SK-N-MC (cell line): Measurements from ENCODE around the gene ANTXR2.

ENCODE experiments used
- DNase-seq: peaks from one replicate; pipeline ENCODE4 v3.0.0-alpha.2; 2011; ENCODE audit warnings: low read depth, low spot score
- H3K27ac ChIP-seq: fragments of 200-600 bp; sonication (generic); 2 replicates; pipeline ENCODE4 v1.5.1; 2016; ENCODE audit warnings: mixed run types
- H3K36me3 ChIP-seq: fragments of 200-600 bp; sonication (generic); 2 replicates; pipeline ENCODE4 v1.6.1; 2017; ENCODE audit warnings: antibody characterized with exemption, low read length, mixed read lengths; ENCODE audit not compliant: insufficient read depth
- H3K4me3 ChIP-seq: fragments of 200-600 bp; sonication (generic); 2 replicates; pipeline ENCODE4 v1.5.1; 2016
- H3K9ac ChIP-seq: fragments of 200-600 bp; sonication (generic); 2 replicates; pipeline ENCODE4 v1.8.0; 2017; ENCODE audit warnings: mixed run types, mixed read lengths; ENCODE audit not compliant: insufficient read length
- H3K9me3 ChIP-seq: fragments of 200-600 bp; sonication (generic); 2 replicates; pipeline ENCODE4 v1.6.1; 2017; ENCODE audit warnings: low read depth, mild to moderate bottlenecking, antibody characterized with exemption, low read length, moderate library complexity, mixed read lengths
- EZH2 ChIP-seq: fragments of 200-600 bp; sonication (generic); IDR thresholded peaks from one replicate; pipeline ENCODE4 v1.6.1; 2017; ENCODE audit warnings: antibody characterized with exemption
- FOXP2 ChIP-seq: optimal IDR thresholded peaks from 2 replicates; pipeline ENCODE3; 2011; ENCODE audit warnings: mild to moderate bottlenecking, moderate library complexity; ENCODE audit not compliant: insufficient read depth; ENCODE audit errors: extremely low read length, control extremely low read depth
- POLR2AphosphoS5 ChIP-seq: IDR thresholded peaks from 2 replicates; pipeline ENCODE4 v1.6.1; 2012; ENCODE audit warnings: mild to moderate bottlenecking, low read depth, low read length, borderline replicate concordance

Gene ANTXR2

DNA sequence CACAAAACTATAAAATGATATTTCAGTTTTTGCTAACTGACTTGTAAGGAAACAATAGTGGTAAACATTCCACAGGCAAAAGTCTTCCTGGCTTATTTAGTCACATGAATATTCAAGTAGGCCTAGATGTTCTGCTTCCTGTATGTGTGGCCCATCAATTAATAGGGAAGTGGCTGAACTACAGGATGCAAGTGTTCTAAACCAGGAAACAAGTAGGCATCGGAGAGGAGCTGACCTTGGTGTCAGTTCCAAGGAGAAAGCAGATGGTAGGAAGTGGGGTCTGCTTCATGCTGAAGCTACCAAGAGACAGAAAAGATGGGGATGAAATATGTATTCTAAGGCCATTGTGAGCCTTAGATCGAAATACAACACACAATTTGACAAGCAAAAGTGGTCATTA is 149.7 kb downstream of the ANTXR2 start:
- TF ChIP-seq FOXP2 (no peak), EZH2 (no peak), POLR2AphosphoS5 (no peak)
- Histone ChIP-seq H3K4me3 (no peak overlapping the region), H3K9ac (no peak overlapping the region), H3K36me3 (no peaks in the 10 kb centered on the region), H3K27ac (no peak overlapping the region), H3K9me3 (no peaks in the 10 kb centered on the region; the same call in 1 of the 2 replicates)
- no peak for DNase-seq

DNA sequence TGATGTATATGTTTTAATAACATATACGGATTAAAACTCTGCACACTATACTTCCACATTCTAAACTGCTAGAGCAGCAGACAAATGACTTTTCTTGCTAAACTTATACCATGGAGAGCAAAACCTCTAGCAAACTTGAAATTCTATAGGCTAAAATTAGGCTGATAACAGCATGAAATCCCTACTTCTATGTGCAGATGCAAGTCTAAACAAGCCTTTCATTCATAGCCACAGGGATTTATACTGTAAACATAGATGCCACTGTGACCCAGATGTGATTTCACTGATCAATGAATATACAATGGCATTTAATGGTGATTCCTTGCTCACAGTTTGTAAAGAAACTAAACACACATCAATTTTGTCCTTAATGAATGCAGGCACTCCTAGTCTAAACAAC is 151.0 kb downstream of the ANTXR2 start:
- H3K9ac ChIP-seq: no peak overlapping the region
- H3K36me3 ChIP-seq: no peaks in the 10 kb centered on the region
- H3K4me3 ChIP-seq: no peak overlapping the region
- H3K9me3 ChIP-seq: no peaks in the 10 kb centered on the region; the same call in 1 of the 2 replicates
- TF ChIP-seq POLR2AphosphoS5 (no peak), FOXP2 (no peak), EZH2 (no peak)
- no peak for DNase-seq
- no peak overlapping the region for H3K27ac ChIP-seq

DNA sequence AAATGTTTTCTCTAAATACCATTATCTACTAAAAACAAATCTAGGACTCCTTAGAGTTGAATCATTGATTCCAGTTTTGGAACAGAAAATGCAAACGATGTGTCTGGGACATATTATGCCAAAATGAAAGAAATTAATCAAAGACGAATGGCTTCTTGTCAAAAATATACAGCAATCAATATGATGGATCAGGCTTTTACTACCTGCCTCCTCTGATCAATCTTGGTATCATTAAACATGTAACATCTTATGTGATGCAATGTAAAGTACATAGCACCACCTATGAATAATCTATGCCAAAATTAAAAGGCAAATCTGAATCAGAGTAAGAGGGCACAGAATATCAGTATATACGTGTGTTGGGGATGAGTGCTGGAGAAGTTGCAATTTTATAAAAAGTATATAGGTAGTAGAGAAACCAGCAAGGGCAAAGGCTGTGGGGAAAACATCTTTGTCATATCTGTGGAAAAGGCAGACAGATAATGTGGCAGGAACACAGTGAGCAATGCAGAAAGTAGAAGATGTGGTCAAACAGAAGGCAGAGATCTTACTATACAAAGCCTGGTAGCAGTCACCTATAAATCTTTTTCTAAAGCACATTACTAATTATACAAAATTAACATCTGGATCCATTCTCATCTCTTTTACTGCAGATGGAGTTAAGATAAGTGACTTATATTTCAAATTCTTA is 152.7 kb downstream of the ANTXR2 start:
- H3K9ac ChIP-seq: no peak overlapping the region
- no peak overlapping the region for H3K4me3 ChIP-seq
- TF ChIP-seq EZH2: no peak
- TF ChIP-seq FOXP2: no peak
- no peak for TF ChIP-seq POLR2AphosphoS5
- no peaks in the 10 kb centered on the region; the same call in 1 of the 2 replicates for H3K9me3 ChIP-seq
- no peaks in the 10 kb centered on the region for H3K36me3 ChIP-seq
- DNase-seq: no peak
- no peak overlapping the region for H3K27ac ChIP-seq

DNA sequence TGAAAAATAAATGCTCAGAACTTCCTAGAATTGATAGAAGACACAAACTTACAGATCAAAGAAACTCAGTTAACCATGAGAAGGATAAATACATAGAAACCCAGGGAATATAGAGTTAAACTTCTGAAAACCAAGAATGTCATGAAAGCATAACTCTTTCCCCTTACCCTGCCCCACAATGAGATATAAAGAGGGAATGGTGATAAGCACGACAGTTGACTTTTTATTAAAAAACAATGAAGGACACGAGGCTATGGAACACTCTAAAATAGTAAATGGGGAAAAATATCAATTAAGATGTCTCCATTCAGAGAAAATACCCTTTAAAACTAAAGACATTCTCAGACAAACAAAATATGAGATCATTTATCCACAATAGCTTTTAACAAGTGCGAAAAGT is 154.7 kb downstream of the ANTXR2 start:
- H3K4me3 ChIP-seq: no peak overlapping the region
- H3K9ac ChIP-seq: no peak overlapping the region
- TF ChIP-seq POLR2AphosphoS5 (no peak), FOXP2 (no peak)
- no peak for DNase-seq
- no peak overlapping the region for H3K27ac ChIP-seq
- H3K9me3 ChIP-seq: no peaks in the 10 kb centered on the region; the same call in 1 of the 2 replicates
- no peaks in the 10 kb centered on the region for H3K36me3 ChIP-seq

DNA sequence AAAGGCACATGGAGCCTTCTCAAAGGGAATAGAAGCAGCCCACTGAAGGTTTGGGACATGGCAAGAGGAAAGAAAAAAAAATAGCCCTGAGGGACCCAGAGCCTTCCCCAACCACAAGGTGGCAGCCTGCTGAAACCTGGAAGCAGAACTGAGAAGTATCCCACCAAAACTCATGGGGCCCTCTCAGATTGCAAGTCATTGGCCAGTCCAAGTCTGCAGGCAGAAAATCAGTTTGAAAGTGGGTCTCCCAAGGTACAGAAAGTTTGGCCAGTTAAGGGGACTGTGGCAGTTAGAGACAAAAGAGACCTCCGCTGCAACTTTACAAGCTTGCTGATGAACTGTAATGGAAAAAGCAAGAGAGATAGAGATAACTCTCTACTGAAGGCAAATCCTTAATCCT is 155.8 kb downstream of the ANTXR2 start:
- TF ChIP-seq EZH2 (no peak), FOXP2 (no peak), POLR2AphosphoS5 (no peak)
- no peak overlapping the region for H3K27ac ChIP-seq
- no peaks in the 10 kb centered on the region; the same call in 1 of the 2 replicates for H3K9me3 ChIP-seq
- H3K4me3 ChIP-seq: no peak overlapping the region
- no peak overlapping the region for H3K9ac ChIP-seq
- DNase-seq: no peak
- H3K36me3 ChIP-seq: no peaks in the 10 kb centered on the region

DNA sequence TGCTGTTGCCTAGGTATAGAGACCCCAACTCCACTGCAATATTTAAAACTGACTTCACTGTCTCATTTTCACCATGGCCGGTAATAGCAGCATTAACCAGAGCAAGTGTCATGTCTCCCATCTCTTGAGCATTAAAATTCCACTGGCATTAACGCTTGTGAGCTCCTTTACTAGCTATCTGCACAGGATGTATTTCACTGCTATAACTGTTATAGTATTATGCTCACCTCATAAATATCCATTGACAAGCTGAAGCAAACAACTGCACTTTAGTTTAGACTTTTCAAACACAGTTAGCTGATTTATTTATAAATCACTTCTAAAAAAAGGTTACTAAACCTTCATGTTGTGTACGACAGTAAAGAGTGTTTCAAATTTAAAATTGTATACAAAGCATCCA is 157.8 kb downstream of the ANTXR2 start:
- Histone ChIP-seq H3K27ac (no peak overlapping the region), H3K9me3 (no peaks in the 10 kb centered on the region; the same call in 1 of the 2 replicates), H3K4me3 (no peak overlapping the region), H3K36me3 (no peaks in the 10 kb centered on the region), H3K9ac (no peak overlapping the region)
- no peak for TF ChIP-seq EZH2
- no peak for TF ChIP-seq POLR2AphosphoS5
- DNase-seq: no peak

DNA sequence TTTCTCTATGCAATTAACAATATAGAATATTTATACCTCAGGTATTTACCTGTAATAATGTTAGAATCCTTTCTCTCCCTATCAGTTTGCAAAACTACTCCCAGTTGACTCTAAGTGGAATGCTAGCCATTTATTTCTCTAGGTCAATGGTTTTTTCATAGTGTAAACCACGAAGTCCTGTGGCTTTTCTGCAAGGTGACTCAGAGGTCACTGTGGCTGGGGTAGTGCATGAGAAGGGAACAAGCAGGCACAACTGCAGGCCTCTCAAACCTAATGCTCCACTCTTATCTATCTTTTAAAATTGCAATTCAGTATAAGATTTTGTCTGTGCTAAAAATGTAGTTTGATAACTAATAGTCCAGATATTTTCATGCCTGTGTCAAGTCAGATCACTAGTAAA is 159.4 kb downstream of the ANTXR2 start:
- H3K36me3 ChIP-seq: no peaks in the 10 kb centered on the region
- H3K4me3 ChIP-seq: no peak overlapping the region
- H3K27ac ChIP-seq: no peak overlapping the region
- H3K9me3 ChIP-seq: no peaks in the 10 kb centered on the region; the same call in 1 of the 2 replicates
- H3K9ac ChIP-seq: no peak overlapping the region
- no peak for DNase-seq
- TF ChIP-seq POLR2AphosphoS5: no peak
- no peak for TF ChIP-seq EZH2
- TF ChIP-seq FOXP2: no peak

DNA sequence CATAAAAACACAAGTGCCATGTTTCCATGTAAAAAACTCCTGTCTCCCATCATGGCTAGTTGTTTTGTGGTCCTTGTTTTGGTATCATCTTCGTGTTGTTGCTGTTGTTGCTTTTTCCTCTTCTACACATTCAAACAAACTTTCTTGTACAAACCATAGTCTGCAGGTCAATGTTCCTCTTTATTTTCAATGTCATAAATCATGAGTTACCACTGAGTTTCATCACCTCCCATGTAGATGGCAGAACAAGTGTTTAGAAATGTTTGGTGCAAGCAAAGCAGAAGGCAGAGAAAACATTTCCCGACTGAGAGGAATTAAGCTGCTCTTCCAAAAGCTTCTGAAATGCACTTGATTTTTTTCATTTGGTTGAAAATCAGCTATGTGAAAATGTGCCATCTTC is 166.0 kb downstream of the ANTXR2 start:
- H3K27ac ChIP-seq: no peak overlapping the region
- no peak overlapping the region for H3K4me3 ChIP-seq
- TF ChIP-seq POLR2AphosphoS5 (no peak), EZH2 (no peak), FOXP2 (no peak)
- no peaks in the 10 kb centered on the region for H3K9me3 ChIP-seq
- H3K36me3 ChIP-seq: peaks cover 10% of the 10 kb centered on the region; the same call in 1 of the 2 replicates
- DNase-seq: no peak
- H3K9ac ChIP-seq: no peak overlapping the region

DNA sequence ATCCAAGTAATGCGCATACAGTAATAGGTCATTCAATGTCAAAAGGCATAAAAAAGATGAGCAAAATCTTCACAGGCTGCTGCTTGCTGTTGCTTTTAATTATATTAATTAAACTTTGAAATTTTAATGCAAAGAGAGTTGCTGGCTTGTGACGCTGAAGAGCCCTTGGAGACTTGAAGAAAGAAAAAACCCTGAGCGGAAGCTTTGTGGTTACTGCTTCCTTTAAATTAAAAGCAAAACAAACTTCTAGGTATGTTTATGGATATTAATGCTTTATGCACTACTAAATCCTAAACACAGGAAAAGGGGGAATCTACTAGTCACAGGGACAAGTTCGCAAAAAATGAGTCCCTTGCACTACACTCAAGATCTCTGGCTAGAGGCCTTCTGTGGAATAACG is 166.7 kb downstream of the ANTXR2 start:
- no peak overlapping the region for H3K4me3 ChIP-seq
- H3K9me3 ChIP-seq: no peaks in the 10 kb centered on the region
- peaks cover 10% of the 10 kb centered on the region; the same call in 1 of the 2 replicates for H3K36me3 ChIP-seq
- peak; percentile 42 for DNase-seq
- H3K27ac ChIP-seq: no peak overlapping the region
- no peak overlapping the region for H3K9ac ChIP-seq
- TF ChIP-seq POLR2AphosphoS5 (no peak; the same call in 1 of the 2 replicates), EZH2 (no peak), FOXP2 (no peak)
